Iris pigment epithelial cell (primary cell): ENCODE results near the gene BABAM2.
"Not testable (repeated sequence)": the region's sequence is repeated elsewhere in the genome, so short reads cannot be mapped to it uniquely, and the experiment has no call there.

Experiments
- DNase-seq: peaks from one replicate; pipeline ENCODE4 v3.0.0-alpha.2; 2011; ENCODE audit warnings: low read depth

The BABAM2 gene

DNA sequence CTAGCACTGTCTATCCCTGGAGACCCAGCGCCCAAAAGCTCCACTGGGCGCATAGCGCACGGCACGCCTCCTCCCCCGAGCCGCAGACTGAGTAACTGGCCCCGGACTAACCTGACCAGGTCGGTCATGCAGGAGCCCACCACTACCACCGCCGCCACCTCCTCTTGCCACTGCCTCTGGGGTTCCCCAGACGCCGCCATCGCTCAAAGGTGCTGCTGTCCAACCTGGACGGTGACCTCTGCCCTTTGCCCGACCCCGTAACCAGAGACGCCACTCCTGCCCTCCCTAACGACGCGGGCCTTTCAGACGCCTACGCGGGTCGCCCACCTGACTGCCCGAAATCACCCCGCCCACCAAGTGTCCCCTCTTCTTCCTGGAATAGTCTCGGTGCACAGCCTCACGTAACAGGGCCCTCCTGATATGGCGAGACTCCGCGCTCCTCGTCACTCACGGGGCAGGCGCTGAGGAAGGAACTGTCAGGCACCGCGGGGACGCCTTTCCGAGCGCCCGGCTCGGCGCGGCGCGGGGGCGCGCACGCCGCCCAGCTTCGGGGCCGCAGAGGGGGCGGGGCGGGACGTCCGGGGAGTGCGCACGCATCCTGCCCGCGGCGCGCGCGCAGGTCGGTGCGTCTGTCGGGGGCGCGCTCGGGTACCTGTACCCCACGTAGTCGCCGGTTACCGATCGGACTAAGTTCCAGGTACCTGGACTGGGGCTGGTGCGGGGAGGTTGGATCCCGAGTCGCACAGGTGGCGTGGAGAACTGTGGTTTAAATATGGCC, at the start of gene BABAM2, which contains the start of gene RBKS:
Gene BABAM2 (plus strand): TSS at position 584 of the 778 bp plus-strand sequence. CDS start 3,828 bp downstream, outside the sequence.
Gene RBKS (minus strand): TSS at position 242 of the 778 bp plus-strand sequence. CDS start 42 bp downstream, at position 200.
- peak; percentile 81 for DNase-seq

DNA sequence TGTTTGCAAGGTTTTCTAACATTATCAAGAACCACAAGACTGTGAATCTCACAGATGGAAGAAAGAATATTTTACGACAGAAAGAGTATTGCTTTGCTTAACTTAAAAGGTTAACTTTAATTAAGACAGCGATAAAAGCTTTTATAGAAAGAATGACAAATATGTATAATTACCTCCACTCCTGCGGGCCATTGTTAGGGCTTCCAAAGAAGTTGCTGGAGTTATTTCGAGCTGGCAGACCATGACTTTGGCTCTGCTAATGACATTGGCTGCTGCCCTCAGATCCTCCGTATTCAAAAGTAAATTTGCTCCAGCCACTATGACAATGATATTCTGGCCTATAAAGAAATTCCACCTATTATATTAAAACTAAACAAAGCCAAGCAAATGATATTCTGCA, 47.6 kb upstream of the BABAM2 start:
- DNase-seq = no peak

DNA sequence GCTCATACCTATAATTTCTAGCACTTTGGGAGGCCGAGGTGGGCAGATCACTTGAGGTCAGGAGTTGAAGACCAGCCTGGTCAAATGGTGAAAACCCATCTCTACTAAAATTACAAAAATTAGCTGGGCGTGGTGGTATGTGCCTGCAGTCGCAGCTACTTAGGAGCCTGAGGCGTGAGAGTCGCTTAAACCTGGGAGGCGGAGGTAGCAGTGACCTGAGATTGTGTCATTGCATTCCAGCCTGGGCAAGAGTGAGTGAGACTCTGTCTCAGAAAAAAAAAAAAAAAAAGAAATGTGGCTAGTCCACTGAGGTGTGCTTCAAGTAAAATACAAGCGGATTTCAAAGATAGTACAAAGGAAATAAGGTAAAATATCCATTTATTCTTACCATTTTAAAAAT, 46.5 kb upstream of the BABAM2 start:
- no peak for DNase-seq

DNA sequence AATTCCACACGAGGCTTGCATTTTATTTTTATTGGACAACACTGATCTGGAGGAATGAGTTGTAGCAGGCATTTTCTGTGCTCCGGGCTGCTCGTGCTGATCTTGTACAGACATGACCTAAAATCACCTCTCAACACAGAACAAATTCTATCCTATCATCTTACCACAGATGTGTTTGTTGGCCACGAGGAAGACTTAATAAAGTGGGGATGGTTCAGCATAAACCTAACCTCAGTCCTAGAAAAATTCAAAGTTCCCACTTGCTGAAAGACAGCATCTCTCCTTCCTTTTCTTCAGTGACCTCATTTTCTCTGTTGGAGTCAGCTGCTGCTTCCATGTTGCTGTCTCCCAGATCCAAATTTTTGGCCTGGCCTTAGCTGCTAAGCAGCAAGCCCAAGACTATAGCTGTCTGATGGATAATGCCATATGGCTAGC, 45.7 kb upstream of the BABAM2 start:
- DNase-seq = peak; percentile 38

DNA sequence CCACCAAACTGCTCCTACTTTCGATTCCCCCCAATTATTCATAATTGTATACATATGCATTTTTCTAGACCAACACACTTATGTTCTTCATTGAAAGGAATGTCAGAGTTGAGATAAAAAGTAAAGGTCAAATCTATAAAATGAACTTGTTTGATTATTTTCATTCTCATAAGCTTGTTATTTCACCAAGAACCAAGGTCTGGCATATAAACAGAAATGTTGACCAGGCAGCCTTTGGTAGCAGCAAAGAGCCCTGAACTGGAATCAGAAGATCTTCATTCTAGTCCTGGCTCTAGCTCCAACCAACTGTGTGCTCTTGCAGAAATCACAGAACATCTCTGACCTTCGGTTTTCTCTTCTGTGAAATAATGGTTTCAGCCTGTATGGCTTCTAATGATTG, 43.2 kb upstream of the BABAM2 start:
- no peak for DNase-seq

DNA sequence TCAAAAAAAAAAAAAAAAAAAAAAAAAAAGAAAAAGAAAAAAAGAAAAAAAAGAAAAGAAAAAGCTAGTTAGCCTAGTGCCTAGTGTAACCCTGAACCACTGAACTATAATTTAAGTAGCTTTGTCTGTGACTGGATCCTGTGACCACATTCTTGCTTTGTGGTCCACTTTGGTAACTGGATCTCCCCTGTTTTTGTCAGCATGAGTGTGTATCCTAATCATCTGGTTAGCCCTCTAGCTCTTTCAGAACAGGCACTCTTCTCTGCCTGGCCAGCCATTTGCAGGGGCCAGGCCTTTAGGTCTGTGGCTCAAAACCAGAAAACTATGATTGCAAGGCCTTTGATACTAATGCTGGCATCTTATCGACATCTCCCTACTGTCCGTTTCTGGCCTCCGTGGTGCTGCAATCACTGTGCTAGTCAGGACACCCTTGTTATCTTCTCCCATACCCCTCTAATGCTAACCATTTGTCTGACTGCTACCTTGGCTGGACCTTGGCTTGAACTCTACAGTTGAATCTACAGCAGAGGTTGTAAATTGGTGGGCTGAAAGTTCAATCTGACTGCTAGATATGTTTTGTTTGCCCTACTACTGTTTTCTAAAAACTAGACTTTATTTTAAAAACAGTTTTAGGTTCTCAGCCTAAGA, 40.8 kb upstream of the BABAM2 start:
- no peak for DNase-seq

DNA sequence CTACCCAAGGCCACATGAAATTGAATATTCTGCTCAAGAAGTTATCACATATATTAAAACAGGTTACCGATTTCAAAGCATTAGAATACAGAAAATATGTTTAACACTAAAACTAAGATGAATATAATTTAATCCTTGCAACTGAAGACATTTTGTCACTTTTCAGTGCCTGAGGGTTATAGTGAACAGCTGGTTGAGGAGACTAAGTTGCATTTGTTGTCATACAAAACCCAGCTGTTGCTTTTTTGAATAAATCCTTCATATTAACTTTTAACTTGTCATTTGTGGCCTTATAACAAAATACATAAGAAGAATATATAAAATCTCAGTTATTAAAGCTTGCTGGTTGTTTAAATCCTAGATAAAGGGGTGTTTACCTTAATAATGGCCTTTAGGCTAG, 37.8 kb upstream of the BABAM2 start:
- DNase-seq = no peak

DNA sequence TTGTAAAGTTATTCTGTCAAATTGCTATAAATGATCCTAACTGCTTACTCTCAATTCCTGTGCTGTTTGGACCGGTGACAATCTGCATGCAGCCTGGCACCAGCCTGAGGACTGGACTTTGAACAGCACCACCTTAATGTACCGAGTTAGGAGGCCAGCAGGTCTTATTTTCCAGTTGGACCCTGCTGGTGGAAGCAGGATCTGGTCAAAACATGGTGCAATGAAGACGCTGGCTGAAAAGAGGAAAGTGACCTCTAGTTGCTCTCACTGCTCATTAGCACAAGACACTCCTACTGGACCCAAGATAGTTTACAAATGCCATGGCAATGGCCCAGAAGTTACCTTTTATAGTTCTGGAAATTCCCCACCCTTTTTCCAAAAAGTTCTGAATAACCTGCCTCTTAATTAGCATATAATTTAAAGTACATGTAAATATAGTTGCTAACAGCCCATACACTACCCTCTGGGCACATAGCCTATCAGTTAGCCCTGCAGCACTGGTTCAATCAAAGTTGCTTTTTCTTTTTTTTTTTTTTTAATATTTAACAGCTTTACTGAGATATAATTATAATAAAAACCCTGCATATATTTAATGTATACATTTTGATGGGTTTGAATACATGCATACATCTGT, 36.2 kb upstream of the BABAM2 start:
- DNase-seq = no peak

DNA sequence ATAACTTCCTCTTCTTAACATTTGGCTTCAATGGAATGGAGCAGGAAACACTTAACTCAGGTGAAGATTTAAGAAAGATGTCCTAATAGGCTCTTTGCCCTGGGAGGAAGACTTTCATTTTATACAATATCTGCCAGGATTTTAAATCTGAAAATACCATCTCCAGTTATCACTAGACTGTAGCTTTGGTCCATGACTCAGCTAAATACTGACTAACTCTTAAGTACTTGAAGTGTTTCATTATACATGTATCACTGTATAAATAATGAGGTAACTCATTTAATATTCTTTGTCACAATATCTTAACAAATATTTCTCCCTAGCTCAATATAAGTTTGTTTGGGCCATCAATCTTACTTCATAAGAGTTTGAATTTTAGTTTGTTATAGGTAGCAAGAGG, 35.1 kb upstream of the BABAM2 start:
- peak; percentile 88 for DNase-seq

DNA sequence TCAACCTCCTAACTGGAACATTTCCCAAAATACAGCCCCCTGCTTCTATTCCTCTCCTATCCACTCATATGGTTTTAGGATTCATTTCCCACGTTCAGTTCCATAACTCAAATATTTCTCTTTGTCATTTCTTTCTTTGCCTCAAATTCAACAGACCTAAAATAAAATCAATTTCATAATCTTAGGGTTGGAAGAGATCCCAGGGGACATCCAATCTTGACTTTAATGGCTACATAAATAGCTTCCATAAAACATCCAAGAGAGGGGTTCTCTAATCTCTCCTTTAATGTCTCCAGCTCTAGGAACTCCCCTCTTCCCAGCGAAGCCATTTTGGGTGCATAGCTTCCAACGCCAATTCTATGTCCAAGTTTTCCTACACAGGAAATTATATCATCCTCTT, 34.1 kb upstream of the BABAM2 start:
- no peak for DNase-seq

DNA sequence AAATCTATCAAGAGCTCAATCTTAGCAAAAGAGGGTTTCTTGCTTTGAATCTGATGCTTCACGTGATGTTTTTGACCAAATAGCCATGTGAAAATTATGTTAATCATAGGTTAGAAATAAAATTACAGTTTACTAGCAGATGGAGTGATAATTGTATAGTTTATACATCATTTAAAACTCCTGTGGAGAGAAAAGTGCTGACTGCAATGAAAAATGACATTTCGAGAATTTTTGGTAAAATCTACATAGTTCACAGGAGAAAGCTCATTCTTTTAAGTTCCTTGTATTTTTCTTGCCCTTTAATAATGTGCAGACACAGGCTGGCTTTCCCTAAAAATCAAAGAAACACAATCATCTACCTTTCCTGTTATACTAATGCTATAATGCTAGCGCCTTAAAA, 33.6 kb upstream of the BABAM2 start:
- no peak for DNase-seq

DNA sequence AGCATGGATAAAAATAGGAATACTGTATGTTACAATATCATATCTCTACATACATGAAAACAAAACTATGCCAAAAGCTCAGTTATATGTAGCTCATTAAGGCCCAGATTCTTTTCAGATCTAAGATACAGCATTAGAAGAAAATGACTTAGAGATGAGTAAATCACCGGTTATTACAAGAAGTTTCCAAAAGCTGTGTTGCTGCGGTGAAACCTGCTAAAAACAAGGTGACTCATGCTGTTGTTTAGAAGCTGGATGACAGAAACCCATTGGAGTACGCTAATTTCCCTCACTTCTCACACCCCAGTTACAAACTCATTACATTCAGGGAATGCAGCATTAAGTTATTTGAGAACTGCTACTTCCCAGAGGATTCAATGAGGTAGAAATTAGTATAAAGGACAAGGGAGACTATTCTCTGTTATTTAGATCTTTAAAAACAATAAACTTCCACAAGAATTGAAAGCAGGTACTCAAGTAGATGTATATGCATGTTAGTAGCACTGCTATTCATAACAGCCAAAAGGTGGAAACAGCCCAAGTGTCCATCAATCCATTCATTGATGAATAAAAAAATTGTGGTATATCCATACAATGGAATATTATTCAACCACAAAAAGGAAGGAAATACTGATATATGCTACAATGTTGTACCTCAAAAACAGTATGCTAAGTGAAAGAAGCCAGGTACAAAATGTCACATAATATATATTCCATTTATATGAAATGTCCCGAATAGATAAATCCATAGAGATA, 32.9 kb upstream of the BABAM2 start:
- peak; percentile 91 for DNase-seq

DNA sequence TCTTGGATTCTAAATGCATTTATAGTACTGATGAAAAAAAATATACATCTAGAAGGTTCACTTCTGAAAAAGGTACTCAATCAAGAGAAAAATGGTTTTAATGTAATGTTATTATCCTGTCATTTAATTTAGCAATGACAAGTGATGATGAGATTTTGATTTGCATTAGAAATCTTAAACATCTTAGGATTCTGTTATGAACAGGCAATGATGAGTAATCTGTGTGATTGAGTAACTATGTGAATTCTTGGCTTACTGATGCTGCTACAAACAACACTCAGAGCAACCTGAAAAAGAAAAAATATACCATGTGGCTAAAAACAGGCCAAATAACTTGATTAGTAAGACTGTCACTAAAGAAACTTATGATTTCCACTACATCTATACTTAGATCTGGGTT, 30.4 kb upstream of the BABAM2 start:
- peak; percentile 93 for DNase-seq

DNA sequence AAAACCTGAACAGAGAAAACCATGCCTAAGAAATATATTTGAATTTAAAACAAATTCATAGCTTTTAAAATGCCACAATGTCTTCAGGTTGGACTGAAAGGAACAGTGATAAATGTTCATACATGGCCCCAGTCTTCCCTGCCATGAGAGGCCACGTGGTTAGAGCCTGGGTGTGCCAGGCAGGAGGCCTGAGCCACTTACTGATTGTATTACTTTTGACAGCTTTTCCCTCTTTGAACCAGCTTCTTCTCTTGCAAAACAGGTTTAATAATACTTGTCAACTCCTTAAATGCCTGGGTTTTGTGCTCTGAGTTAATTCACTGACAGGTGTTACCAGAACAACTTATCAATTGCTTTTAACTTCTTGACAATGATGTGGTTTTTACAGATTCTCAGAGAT, 27.4 kb upstream of the BABAM2 start:
- DNase-seq = no peak

DNA sequence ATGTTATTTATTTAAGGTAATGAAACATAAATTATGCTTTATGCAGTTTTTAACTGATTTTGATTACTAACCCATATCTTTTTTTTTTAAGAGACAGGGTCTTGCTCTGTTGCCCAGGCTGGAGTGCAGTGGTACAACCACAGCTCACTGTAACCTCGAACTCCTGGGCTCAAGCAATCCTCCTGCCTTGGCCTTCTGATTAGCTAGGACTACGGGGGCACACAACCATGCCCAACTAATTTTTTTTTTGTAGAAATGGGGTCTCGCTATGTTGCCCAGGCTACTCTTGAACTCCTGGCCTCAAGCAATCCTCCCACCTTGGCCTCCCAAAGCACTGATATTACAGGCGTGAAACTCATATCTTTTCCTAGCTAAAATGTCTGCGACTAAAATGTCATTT, 26.6 kb upstream of the BABAM2 start:
- DNase-seq = not testable (repeated sequence)

DNA sequence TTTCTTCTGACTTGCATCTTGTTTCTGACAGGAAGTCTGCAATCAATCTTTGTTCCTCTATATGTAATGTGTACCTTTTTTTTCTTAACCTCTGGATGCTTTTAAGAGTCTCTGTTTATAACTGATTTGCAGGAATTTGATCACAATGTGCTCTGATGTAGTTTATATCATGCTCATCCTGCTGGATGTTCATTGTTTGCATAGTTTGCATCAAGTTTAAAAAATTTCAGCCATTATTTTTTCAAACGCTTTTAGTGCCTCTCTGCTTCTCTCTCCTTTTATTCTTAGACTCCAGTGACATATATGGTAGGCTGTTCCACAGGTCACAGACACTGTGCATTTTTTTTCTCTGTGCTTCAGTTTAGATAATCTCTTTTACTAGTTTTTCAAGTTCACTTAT, 24.3 kb upstream of the BABAM2 start:
- no peak for DNase-seq

DNA sequence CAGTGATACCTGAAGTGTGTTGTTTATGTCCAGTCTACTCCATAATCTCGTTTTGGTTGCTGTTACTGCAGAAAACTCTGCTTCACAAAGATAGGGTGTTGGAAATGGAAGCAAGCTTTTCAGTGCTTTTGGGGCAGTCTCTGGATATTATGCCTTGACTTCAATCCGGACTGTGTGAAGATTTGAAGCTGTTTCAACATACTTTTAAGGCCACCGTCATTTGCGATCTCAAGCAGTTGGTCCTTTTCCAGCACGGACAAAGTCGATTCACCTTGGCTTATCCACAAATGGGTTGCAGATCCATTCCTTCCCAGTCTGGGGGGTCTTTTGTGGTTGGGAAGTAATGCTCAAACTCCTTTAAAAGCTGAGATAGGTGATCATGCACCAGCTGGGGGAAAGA, 20.8 kb upstream of the BABAM2 start:
- no peak for DNase-seq

DNA sequence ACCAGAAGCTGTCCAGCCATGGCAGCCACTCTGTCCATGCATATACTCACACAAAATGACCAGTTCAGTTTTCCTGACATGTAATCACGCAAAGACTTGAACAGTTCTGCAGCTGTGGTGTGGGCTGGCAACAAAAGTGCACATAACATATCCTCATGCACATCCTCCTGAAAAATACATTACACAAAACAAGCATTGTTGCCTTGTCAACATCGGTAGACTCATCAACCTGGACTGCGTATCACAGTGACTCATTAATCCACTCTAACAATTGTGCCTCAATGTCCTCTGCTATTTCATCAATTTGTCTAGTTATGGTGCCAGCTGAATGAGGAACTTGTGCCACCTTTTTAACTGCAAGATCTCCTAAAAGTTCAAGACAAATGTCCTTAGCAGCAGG, 19.8 kb upstream of the BABAM2 start:
- no peak for DNase-seq

DNA sequence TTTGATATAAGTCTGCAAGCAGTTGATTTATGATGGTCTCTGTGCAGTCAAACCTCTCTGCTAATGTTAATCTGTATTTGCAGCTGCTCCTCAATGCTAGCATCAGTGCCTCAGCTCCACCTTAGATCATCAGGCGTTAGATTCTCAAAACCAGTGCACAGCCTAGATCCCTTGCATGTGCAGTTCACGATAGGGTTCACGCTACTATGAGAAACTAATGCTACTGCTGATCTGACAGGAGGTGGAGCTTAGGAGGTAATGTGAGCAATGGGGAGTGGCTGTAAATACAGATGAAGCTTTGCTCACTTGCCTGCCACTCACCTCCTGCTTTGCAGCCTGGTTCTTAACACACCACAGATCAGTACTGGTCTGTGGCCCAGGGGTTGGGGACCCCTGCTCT, 18.7 kb upstream of the BABAM2 start:
- DNase-seq = no peak

DNA sequence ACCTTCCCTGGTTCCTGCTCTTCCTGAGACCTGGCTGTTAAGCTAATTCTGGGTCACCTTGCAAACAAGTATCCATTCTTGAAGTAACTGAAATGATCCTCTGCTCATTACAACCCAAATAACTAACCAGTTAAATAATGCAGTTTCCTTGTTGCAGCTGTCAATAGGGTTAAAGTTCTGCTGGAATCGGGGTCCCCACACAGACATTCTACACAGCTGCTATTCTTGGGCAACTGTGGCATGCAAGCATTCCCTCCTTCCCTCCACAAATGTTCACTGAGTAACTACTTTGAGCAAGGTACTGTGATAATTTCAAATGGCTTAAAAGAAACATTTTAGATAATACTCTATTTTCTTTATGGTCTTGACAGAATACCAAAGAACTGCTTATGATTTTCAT, 17.4 kb upstream of the BABAM2 start:
- no peak for DNase-seq

DNA sequence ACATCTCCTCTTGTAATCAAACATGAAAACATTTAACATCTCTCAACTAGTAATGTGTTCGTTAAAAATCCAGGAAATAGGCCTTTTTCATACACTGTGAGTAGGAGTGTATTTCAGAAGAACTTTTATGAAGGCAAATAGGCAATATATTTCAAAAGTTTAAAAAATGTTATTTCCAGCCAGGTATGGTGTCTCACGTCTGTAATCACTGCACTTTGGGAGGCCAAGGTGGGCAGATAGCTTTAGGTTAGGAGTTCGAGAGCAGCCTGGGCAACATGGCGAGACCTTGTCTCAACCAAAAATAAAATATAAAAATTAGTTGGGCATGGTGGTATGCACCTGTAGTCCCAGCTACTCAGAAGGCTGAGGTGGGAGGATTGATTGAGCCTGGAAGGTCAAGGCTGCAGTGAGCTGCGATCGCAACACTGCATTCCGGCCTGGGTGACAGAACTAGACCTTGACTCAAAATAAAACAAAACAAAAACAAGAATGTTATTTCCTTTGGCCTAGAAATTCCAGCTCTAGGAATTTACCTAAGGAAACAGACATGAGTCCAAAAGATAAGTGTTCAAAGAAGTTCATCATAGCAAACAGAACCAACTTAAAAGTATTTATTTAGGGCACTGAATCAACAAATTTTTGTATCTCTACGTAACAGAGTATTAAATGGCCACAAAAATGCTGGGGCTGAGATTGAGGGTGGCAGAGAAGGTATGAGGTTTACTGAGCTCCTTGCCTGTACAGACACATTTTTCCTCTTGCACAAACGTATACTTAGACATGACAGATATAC, 15.2 kb upstream of the BABAM2 start:
- no peak for DNase-seq

DNA sequence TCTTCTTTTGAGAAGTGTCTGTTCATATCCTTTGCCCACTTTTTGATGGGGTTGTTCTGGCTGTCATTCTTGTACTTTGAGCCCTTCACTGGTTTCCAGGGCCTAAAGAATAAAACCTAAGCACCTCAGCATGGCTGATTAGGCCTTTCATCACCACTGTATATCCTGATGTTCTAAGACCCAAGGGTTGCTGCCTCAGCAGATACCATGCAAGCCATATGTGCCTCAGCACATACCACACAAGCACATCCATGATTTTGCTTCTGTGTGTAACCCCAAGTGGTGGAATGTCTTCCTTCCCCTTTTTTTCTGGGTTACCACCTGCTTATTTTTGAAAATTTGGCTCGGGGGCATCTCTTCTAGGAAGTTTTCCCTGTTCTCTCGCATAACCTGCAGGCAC, 11.7 kb upstream of the BABAM2 start:
- DNase-seq = no peak
